Placental epithelial cell (primary cell): ENCODE results near the gene GPR25. TPM values are rescaled to one million over a fixed set of nuclear protein-coding genes. Genes with fewer than 3 reads are reported as not detected.

Experiments
- total RNA-seq: library from RNA; depleted of rRNA; stranded (reverse); fragments of >200 nt; gene quantifications from 2 replicates; pipeline ENCODE4 v1.2.3, GENCODE V29; 2012

Gene GPR25
- not detected in 2 replicates for total RNA-seq

GRCh38 chr1:200872446-200873115 is at the start of gene GPR25:
TSS of gene GPR25 (plus strand) at chr1:200872981. CDS start at chr1:200873038, 57 bp downstream.

GRCh38 chr1:200894712-200895442 is 22.1 kb downstream of the GPR25 start, which contains the start of gene INAVA:
TSS of gene INAVA (plus strand) at chr1:200894900. CDS start at chr1:200898401, 3,501 bp downstream.

Other genes starting within 250 kb of the GPR25 start
- 19.4 and 24.3 TPM in 2 replicates for gene DDX59, start 203.1 kb upstream of the GPR25 start, total RNA-seq
- 38.5 and 45.0 TPM in 2 replicates for gene CAMSAP2, start 134.1 kb upstream of the GPR25 start, total RNA-seq
- 2.4 and 6.9 TPM in 2 replicates for gene INAVA, start 21.9 kb downstream of the GPR25 start, total RNA-seq
- gene KIF21B, start 150.7 kb downstream of the GPR25 start, total RNA-seq, result under 0.01 and 0.22 TPM in 2 replicates
- gene CACNA1S, start 239.4 kb downstream of the GPR25 start, total RNA-seq, result not detected in 2 replicates